GM12878 (cell line): ENCODE results near the gene ST7. TPM values are rescaled to one million over a fixed set of nuclear protein-coding genes. Genes with fewer than 3 reads are reported as not detected.

Source experiments
- ATAC-seq: fragments of 200-7000 bp; cut with Tn5 transposase; 3 replicates; pipeline ENCODE4 v1.9.1; 2020; ENCODE audit warnings: mild to moderate bottlenecking, moderate library complexity
- BruUV-seq: library from RNA; stranded (reverse); fragments of 400-500 nt; replicated peaks from 2 replicates; lab custom pipeline; 2021; lab: Mats Ljungman, UMichigan
- CTCF ChIA-PET: fragments of 300-600 bp; sonication (Branson Sonifier 250); formaldehyde crosslinking; extraction: SDS; loops from one replicate; lab custom pipeline; 2021; ENCODE audit warnings: inconsistent platforms; lab: Yijun Ruan, JAX
- POLR2A ChIA-PET: fragments of 350-600 bp; formaldehyde crosslinking; extraction: SDS; loops from one replicate; lab custom pipeline; 2021; ENCODE audit warnings: inconsistent platforms; lab: Charles Lee
- RAD21 ChIA-PET: fragments of 300-600 bp; sonication (Branson Sonifier 250); formaldehyde crosslinking; loops from one replicate; lab custom pipeline; 2023; ENCODE audit warnings: antibody characterized with exemption; ENCODE audit not compliant: unreplicated experiment; lab: Charles Lee
- SMC1A ChIA-PET: fragments of 300-600 bp; sonication (Branson Sonifier 250); formaldehyde crosslinking; loops from one replicate; lab custom pipeline; 2023; ENCODE audit not compliant: unreplicated experiment, uncharacterized antibody; lab: Charles Lee
- DNase-seq: peaks from one replicate; pipeline ENCODE4 v3.0.0-alpha.2; 2011; ENCODE audit warnings: low read depth, low spot score
- FAIRE-seq: peaks from 3 replicates; lab custom pipeline; 2011; peaks lifted over from hg19 to GRCh38; lab: Jason Lieb, UNC
- H2AFZ ChIP-seq: 2 replicates; pipeline ENCODE4 v1.6.0; 2011; ENCODE audit warnings: low read depth, low read length, control low read depth; ENCODE audit not compliant: control insufficient read depth
- H3K27ac ChIP-seq: 2 replicates; pipeline ENCODE4 v1.5.1; 2011; ENCODE audit warnings: control low read depth; ENCODE audit not compliant: control insufficient read depth, insufficient read depth
- H3K27me3 ChIP-seq, 2 experiments: replicated peaks in 1 of 2; 2 replicates each; pipeline versions ENCODE4 v1.6.0 to v1.6.1; 2011; ENCODE audit warnings: low read length in 1 of 2; ENCODE audit not compliant: control insufficient read depth in 2 of 2, insufficient read depth in 2 of 2
- H3K36me3 ChIP-seq, 2 experiments: 2 replicates each; pipeline ENCODE4 v1.5.1; 2011; ENCODE audit warnings: low read length in 1 of 2; ENCODE audit not compliant: control insufficient read depth in 2 of 2, insufficient read depth in 2 of 2
- H3K4me1 ChIP-seq: 2 replicates; pipeline ENCODE4 v1.6.1; 2011; ENCODE audit warnings: mild to moderate bottlenecking, low read length, moderate library complexity, mixed read lengths; ENCODE audit not compliant: control insufficient read depth, insufficient read depth
- H3K4me2 ChIP-seq: 2 replicates; pipeline ENCODE4 v1.6.0; 2011; ENCODE audit warnings: control low read depth; ENCODE audit not compliant: control insufficient read depth, insufficient read depth
- H3K4me3 ChIP-seq: fragments of 200-600 bp; sonication (generic); 2 replicates; pipeline ENCODE4 v1.5.1; 2016
- H3K79me2 ChIP-seq: 2 replicates; pipeline ENCODE4 v1.6.0; 2011; ENCODE audit warnings: low read length; ENCODE audit not compliant: control insufficient read depth, insufficient read depth
- H3K9ac ChIP-seq: 2 replicates; pipeline ENCODE4 v1.8.0; 2011; ENCODE audit warnings: low read length, control low read depth, mixed read lengths; ENCODE audit not compliant: control insufficient read depth, insufficient read depth
- H3K9me3 ChIP-seq: replicated peaks from 3 replicates; pipeline ENCODE4 v1.5.1; 2011; ENCODE audit warnings: mild to moderate bottlenecking, low read length; ENCODE audit not compliant: control insufficient read depth, insufficient read depth
- H4K20me1 ChIP-seq: 2 replicates; pipeline ENCODE4 v1.6.0; 2011; ENCODE audit not compliant: control insufficient read depth, insufficient read depth
- BACH1 ChIP-seq: fragments of 450-650 bp; IDR thresholded peaks from 2 replicates; pipeline ENCODE4 v1.6.1; 2017; ENCODE audit warnings: mild to moderate bottlenecking, borderline replicate concordance
- BHLHE40 ChIP-seq, 2 experiments: fragments of 450-650 bp in 1 of 2; IDR thresholded peaks; 2 replicates each; pipeline ENCODE4 v1.6.1; 2011 to 2017; ENCODE audit warnings: low read depth in 2 of 2, borderline replicate concordance in 1 of 2, improper control_type of control experiment in 1 of 2, low read length in 1 of 2, mild to moderate bottlenecking in 1 of 2
- CEBPB ChIP-seq, 2 experiments: fragments of 150-350 bp in 1 of 2; IDR thresholded peaks; 2 replicates each; pipeline ENCODE4 v1.6.1; 2012 to 2014; ENCODE audit warnings: low read depth in 2 of 2, low read length in 2 of 2, borderline replicate concordance in 1 of 2, inconsistent platforms in 1 of 2
- ESRRA ChIP-seq: IDR thresholded peaks from 2 replicates; pipeline ENCODE4 v1.6.1; 2012; ENCODE audit warnings: mild to moderate bottlenecking, low read length, improper control_type of control experiment
- HDGF ChIP-seq: fragments of 450-650 bp; IDR thresholded peaks from 2 replicates; pipeline ENCODE4 v1.6.1; 2016; ENCODE audit warnings: antibody characterized with exemption
- MAX ChIP-seq: IDR thresholded peaks from 2 replicates; pipeline ENCODE4 v1.6.1; 2012; ENCODE audit warnings: low read depth, low read length, improper control_type of control experiment
- MXI1 ChIP-seq: fragments of 150-350 bp; IDR thresholded peaks from 2 replicates; pipeline ENCODE4 v1.6.1; 2011; ENCODE audit warnings: low read depth, mild to moderate bottlenecking, inconsistent platforms, low read length, improper control_type of control experiment
- YBX1 ChIP-seq: fragments of 450-650 bp; IDR thresholded peaks from 2 replicates; pipeline ENCODE4 v1.6.1; 2016; ENCODE audit warnings: antibody characterized with exemption
- in situ Hi-C: fragments of 300-500 bp; cut with MboI; formaldehyde crosslinking; loops from 9 replicates; pipeline ENCODE4 v1.14.3; 2018; ENCODE audit warnings: mixed read lengths
- intact Hi-C: fragments of 100-400 bp; cut with micrococcal nuclease; formaldehyde crosslinking; loops from one replicate; pipeline ENCODE4 v1.14.2; 2022; ENCODE audit not compliant: unreplicated experiment
- polyA plus RNA-seq, 11 experiments: library from polyadenylated mRNA; depleted of rRNA in 4 of 11; unstranded in 6 of 11; stranded (reverse) in 5 of 11; fragments of >200 nt; fragmentation: Nextera tagmentation in 4 of 11; fragmentation: Illumina TruSeq in 1 of 11; extraction: Ambion mirVana in 4 of 11; extraction: Trizol in 1 of 11; gene quantifications; 1 replicate in 1 of 11; 2 replicates in 10 of 11; pipeline versions ENCODE4 v1.2.1 to v1.2.3, GENCODE V29; 2011 to 2016; ENCODE audit warnings: inconsistent platforms in 2 of 11, missing spikeins in 2 of 11, low read depth in 1 of 11
- total RNA-seq, 4 experiments: library from RNA; depleted of rRNA in 3 of 4; stranded (reverse); fragments of >200 nt in 3 of 4; fragmentation: Illumina TruSeq in 1 of 4; extraction: Trizol in 1 of 4; gene quantifications; 2 replicates each; pipeline versions ENCODE4 v1.2.1 to v1.2.3, GENCODE V29; 2013 to 2021

ST7 gene
- total and polyA plus RNA-seq, 10 of the 15 experiments (the other 5 are each of a cell fraction or from before 2014, with no cell fraction given) = 27.7 to 76.4 (median 53.6) TPM

DNA sequence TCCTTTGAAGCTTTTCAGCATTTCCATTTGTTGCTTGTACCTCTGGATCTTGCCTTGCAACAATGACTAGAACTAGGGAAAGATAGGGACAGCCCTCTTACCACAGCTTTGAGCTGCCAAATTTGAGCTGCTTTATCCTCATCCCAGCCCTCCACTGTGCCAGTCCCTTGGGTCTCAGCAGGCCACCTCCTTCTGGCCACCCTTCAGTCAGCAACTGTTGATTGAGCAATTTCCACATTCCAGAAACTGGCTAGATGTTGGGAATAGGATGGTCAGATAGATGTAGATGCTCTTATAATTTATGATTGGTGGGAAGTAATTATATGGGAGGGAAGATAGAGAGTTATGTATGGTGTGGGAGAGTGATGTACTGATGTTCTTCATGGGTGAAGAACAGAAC is 100.1 kb downstream of the ST7 start:
- H4K20me1 ChIP-seq = no peaks in the 10 kb centered on the region; the same call in 1 of the 2 replicates
- in situ Hi-C loops (loop anchor here (10.0 kb wide), 1 partner anchor 61 kb away; no protein-coding TSS in a partner anchor), intact Hi-C loops (no loop called here)
- ChIA-PET CTCF (interaction anchor here (1.6 kb wide), 1 partner anchor 14 kb away, joined by 3 read pairs; no protein-coding TSS in a partner anchor), SMC1A (interaction anchor here (1.0 kb wide), 1 partner anchor 9 kb away, joined by 3 read pairs; no protein-coding TSS in a partner anchor), POLR2A (no interaction called here), RAD21 (no interaction called here)
- H3K4me2 ChIP-seq = no peak overlapping the region
- H3K36me3 ChIP-seq = no peaks in the 10 kb centered on the region; a peak in 2 of 4 replicates
- no peak overlapping the region for H3K27ac ChIP-seq
- no peak overlapping the region for H2AFZ ChIP-seq
- H3K4me1 ChIP-seq = peaks cover 3% of the 10 kb centered on the region; the same call in 1 of the 2 replicates
- ATAC-seq = no peak
- H3K27me3 ChIP-seq = no peaks in the 10 kb centered on the region
- FAIRE-seq = no peak
- H3K9me3 ChIP-seq = no peaks in the 10 kb centered on the region
- TF ChIP-seq CEBPB (IDR thresholded peaks at IDR 0.05; ENCODE audit: borderline replicate concordance in 1 of 2, low read depth in 2 of 2, low read length in 2 of 2) = no peak
- no peak for TF ChIP-seq BACH1
- no peak for TF ChIP-seq HDGF
- TF ChIP-seq ESRRA = no peak
- TF ChIP-seq YBX1 = no peak
- TF ChIP-seq MAX = no peak
- TF ChIP-seq BHLHE40 (IDR thresholded peaks at IDR 0.05; ENCODE audit: borderline replicate concordance in 1 of 2, low read depth in 2 of 2, low read length in 1 of 2) = no peak
- TF ChIP-seq MXI1 = no peak
- peaks cover 38% of the 10 kb centered on the region for H3K79me2 ChIP-seq
- H3K4me3 ChIP-seq = no peak overlapping the region
- DNase-seq = no peak
- no TSS peak for BruUV-seq
- no peak overlapping the region for H3K9ac ChIP-seq
